ENCODE data around the gene DNAJC7.
A peak's percentile ranks its signal among the peaks of the same experiment; 100 is the strongest.

The DNAJC7 gene

DNA sequence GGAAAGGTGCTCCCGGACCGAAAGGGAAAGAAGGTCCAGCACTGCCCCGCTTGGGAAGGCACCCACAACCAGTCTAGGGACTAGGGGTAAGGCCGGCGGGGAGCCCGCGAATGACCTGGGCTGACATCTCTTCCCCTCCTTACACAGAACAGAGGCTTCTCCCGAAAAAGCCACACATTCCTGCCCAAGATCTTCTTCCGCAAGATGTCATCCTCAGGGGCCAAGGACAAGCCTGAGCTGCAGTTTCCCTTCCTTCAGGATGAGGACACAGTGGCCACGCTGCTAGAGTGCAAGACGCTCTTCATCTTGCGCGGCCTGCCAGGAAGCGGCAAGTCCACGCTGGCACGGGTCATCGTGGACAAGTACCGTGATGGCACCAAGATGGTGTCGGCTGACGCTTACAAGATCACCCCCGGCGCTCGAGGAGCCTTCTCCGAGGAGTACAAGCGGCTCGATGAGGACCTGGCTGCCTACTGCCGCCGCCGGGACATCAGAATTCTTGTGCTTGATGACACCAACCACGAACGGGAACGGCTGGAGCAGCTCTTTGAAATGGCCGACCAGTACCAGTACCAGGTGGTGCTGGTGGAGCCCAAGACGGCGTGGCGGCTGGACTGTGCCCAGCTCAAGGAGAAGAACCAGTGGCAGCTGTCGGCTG is 49.2 kb downstream of the DNAJC7 start:
- TF ChIP-seq, protein P1, sequence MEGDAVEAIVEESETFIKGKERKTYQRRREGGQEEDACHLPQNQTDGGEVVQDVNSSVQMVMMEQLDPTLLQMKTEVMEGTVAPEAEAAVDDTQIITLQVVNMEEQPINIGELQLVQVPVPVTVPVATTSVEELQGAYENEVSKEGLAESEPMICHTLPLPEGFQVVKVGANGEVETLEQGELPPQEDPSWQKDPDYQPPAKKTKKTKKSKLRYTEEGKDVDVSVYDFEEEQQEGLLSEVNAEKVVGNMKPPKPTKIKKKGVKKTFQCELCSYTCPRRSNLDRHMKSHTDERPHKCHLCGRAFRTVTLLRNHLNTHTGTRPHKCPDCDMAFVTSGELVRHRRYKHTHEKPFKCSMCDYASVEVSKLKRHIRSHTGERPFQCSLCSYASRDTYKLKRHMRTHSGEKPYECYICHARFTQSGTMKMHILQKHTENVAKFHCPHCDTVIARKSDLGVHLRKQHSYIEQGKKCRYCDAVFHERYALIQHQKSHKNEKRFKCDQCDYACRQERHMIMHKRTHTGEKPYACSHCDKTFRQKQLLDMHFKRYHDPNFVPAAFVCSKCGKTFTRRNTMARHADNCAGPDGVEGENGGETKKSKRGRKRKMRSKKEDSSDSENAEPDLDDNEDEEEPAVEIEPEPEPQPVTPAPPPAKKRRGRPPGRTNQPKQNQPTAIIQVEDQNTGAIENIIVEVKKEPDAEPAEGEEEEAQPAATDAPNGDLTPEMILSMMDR (IDR thresholded peaks at IDR 0.05; ENCODE audit: borderline replicate concordance, control extremely low read depth, extremely low read depth, insufficient read depth, missing control alignments) = no peak
- no peak for DNase-seq (ENCODE audit: low spot score)
- in situ Hi-C loops (cut with MboI; ENCODE audit: low sequenced_read_pairs, unreplicated experiment) = loop anchor here (10.0 kb wide), 1 partner anchor 147 kb away; the partner anchor contains the start of gene DHX58

DNA sequence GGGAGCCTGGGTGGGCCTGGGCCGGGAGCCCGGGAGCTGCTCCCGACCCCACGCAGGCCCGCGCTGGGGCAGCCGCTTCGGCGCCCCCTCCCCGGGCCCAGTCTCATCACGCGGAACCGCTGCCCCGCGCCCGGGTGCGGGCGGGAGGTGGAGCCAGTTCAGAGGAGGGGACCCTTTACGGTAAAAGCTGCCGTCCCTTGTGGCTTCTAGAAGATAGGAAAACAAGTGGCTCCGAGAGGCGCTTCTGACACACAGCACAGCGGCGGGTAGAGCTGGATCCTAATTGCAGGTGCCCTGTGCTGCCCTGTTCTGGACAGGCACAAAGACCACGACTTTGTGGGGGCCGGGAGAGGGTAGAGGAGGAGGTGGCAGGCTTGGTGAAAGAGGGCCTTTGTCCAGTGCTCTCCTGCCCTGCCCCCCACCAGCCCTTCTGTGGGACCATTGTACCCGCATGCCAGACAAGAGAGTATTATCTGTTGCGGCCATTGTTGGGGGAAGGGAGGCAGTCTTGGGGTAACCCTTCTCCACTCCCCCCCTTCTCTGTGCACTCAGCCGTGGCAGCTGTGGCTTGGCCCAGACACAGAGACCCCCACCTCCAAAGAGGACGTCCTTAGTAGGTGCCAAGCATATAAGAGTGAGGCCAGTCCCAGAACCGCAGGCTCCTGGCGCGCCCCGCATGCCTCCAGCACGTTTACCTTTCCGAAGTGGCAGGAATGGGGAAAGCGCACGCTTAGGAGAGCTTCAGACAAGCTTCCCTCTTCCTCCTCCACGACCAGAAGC is 49.9 kb downstream of the DNAJC7 start:
- DNase-seq (ENCODE audit: low spot score) = peak; percentile 57
- TF ChIP-seq, protein P1 (IDR thresholded peaks at IDR 0.05; ENCODE audit: borderline replicate concordance, control extremely low read depth, extremely low read depth, insufficient read depth, missing control alignments) = no peak
- in situ Hi-C loops (cut with MboI; ENCODE audit: low sequenced_read_pairs, unreplicated experiment) = loop anchor here (10.0 kb wide), 1 partner anchor 147 kb away; the partner anchor contains the start of gene DHX58

DNA sequence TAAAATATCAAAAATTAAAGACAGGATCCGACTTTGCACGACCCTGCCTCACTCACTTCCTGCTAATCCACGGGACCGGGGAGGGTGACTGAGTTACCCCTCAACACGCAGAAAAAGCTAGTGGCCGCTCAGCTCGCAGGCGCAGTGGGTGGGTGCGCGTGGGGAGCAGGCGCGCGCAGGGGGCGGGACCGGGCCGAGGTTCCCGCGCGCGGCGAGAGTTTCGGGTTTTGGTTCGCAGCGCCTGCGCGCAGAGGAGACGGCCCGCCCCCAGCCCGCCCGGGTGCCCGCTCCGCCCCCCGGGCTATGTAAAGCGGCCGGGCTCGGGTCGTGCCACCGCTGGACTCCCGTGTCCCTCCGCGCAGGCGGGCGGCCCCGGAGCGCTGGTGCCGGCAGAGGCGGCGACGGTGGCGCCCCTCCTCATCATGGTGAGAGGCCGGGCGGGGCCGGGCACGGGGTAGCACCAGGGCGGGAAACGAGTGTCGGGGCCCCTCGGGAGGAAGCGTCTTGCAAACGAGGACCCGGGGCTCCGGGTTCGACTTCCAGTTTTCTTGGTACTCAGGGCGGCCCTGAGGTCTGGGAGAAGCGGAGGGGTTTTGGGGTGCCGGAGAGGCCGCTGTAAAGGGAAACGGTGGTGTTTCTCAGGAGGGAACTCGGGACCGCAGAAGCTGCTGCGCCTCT is 50.6 kb downstream of the DNAJC7 start, which contains the start of gene CNP:
Gene CNP, plus strand, starts transcription at position 333 of the 678 bp plus-strand sequence. Its CDS starts 90 bp downstream, at position 423.
- DNase-seq (ENCODE audit: low spot score) = peak; percentile 98
- TF ChIP-seq, protein P1 (IDR thresholded peaks at IDR 0.05; ENCODE audit: borderline replicate concordance, control extremely low read depth, extremely low read depth, insufficient read depth, missing control alignments) = no peak
- in situ Hi-C loops (cut with MboI; ENCODE audit: low sequenced_read_pairs, unreplicated experiment) = loop anchor here (10.0 kb wide), 1 partner anchor 148 kb away; the partner anchor contains the start of gene DHX58

DNA sequence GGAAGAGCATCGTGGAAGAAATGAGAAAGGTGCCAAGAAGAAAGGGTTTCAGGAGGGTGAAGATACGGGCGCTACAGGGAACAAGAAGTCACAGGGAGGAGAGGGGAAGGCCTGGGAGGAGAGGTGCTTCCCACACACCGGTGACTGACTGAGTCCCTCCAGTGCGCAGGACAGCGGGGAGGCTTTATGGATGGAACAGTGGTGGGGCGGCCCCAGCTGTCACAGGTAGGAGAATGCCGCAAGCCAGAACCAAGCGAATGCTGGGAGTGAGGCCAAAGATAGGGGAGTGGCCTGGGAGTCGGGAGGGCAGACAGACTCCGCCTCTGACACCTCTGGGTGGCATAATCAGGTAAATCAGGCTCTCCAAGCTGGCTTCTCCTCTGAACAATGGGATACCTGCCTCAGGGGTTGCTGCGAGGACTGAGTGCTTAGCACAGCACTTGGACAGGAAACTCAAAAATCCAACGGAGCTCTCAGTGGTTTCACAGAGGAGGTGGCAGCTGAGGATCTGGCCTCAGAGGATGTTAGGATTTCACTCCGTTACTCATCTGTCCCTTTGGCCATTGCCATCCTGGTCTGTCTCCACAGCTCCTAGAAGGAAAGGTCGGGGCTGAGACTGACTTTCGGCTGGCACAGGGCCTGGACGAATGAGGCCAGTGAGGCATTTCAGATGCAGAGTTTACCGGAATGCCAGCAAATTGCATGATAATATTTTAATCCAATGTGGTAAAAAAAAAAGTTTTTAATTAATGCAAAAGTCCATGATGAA is 51.4 kb downstream of the DNAJC7 start:
- DNase-seq (ENCODE audit: low spot score) = peak; percentile 78
- TF ChIP-seq, protein P1 (IDR thresholded peaks at IDR 0.05; ENCODE audit: borderline replicate concordance, control extremely low read depth, extremely low read depth, insufficient read depth, missing control alignments) = no peak
- in situ Hi-C loops (cut with MboI; ENCODE audit: low sequenced_read_pairs, unreplicated experiment) = loop anchor here (10.0 kb wide), 1 partner anchor 149 kb away; the partner anchor contains the start of gene DHX58

DNA sequence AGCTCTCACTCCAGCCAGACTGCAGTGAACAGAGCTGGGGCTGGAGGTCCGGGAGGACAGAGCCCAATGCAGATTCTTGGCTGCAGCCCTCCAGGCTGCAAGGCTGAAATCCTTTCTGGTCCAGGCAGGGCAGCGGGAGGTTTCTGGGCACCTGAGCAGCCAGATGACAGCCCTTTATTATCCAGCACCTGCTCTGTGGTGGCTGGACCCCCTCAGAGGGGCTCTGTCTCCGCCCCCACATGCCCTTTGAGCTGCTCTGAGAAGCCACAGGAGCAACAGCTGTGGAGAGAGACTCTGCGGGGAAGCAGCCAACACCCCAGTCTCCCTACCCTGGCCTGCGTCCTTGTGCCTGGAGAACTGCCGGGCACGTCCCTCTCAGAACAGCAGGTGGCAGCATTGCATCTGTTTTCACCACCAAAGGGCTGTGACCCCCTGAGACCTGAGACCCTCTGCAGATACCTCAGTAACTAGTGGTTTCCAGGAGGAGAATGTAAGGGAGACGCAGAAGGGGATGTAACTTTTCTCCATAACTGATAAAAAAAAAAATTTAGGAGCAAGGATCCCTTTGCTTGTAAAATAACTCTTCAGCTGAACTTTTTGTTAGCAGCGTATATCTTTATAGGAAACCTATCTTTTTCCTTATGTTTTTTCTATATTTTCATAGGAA is 54.3 kb downstream of the DNAJC7 start:
- TF ChIP-seq, protein P1 (IDR thresholded peaks at IDR 0.05; ENCODE audit: borderline replicate concordance, control extremely low read depth, extremely low read depth, insufficient read depth, missing control alignments) = peak; percentile 96
- in situ Hi-C loops (cut with MboI; ENCODE audit: low sequenced_read_pairs, unreplicated experiment) = loop anchor here (10.0 kb wide), 1 partner anchor 152 kb away; the partner anchor contains the start of gene DHX58
- peak; percentile 86 for DNase-seq (ENCODE audit: low spot score)

All from GM13976 (cell line).